ENCODE data around the gene VPS33A.

Gene VPS33A

DNA sequence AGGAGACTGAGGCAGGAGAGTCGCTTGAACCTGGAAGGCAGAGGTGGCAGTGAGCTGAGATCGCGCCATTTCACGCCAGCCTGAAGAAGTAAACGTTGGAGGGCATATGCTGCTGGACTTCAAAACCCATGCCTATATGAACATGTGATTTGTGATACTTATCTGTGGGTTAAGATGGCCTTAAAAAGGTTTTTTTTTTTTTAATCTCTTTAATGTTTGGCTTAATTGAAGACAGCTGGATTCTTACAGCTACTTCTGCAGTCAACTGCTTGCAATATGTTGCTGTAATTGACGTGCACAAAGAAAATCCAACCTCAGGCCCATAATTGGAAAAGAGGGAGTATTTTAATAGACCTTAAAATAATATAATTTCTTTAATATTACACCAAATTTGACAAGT lies 64.3 kb downstream of the VPS33A start:
- H3K36me3 Mint-ChIP-seq = no peaks in the 10 kb centered on the region
- no peak overlapping the region for H3K27ac Mint-ChIP-seq
- H3K27me3 Mint-ChIP-seq = peaks cover 8% of the 10 kb centered on the region
- peaks cover 8% of the 10 kb centered on the region for H3K4me1 Mint-ChIP-seq
- H3K9me3 Mint-ChIP-seq = no peaks in the 10 kb centered on the region
- H3K4me3 Mint-ChIP-seq = no peak overlapping the region

DNA sequence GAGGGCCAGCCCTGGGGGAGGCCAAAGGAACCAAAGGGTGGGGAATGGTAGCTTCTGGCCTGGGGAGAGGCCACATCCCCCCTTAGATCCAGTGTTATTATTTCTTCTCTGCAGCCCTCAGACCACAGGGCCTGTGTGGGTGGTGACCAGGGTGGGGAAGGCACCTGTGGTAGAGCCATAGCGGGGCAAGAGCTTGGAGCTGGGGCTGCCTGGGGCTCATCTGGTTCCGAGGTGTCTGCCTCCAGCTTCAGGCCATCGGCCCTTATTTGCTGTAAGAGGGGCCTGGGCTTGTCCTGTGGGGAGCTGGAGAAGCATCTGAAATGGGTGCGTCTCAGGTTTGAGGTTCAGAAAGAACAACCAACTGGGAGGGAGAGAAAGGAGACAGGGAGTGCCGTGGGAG lies 64.9 kb downstream of the VPS33A start:
- H3K4me1 Mint-ChIP-seq = peaks cover 8% of the 10 kb centered on the region
- no peaks in the 10 kb centered on the region for H3K36me3 Mint-ChIP-seq
- no peak overlapping the region for H3K27ac Mint-ChIP-seq
- peaks cover 8% of the 10 kb centered on the region for H3K27me3 Mint-ChIP-seq
- H3K9me3 Mint-ChIP-seq = no peaks in the 10 kb centered on the region
- H3K4me3 Mint-ChIP-seq = no peak overlapping the region

DNA sequence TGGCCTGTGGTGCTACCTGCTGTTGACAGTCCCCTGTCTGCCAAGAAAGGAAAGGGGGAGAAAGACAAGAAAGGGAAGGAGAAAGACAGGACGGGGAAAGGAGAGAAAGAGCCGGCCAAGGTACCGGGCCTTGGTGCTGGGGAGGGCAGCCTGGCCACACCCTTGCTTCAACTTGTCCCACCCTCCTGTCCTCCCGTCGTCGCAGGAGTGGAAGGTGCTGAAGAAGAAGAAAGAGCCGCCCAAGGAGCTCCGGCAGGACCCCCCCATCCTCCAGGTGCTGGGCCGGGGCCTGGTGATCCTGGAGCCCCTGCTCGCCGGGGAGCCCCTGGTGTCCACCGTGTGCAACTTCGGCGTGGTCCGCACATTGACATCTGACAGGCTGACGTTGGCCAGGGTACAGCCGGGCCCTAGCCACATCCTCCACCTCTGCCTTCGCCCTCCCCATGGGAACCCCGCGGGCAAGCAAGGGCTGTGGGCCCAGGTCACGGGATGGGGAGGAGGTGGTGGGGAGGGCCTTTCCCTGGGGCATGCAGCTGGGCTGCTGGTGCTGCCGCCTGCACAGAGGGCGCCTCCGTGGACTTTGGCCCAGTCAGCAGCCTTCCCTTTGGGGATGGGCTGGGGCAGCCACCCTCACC lies 65.6 kb downstream of the VPS33A start:
- Mint-ChIP-seq H3K27ac (no peak overlapping the region), H3K4me1 (peaks cover 8% of the 10 kb centered on the region), H3K9me3 (no peaks in the 10 kb centered on the region), H3K27me3 (peaks cover 8% of the 10 kb centered on the region), H3K4me3 (no peak overlapping the region), H3K36me3 (no peaks in the 10 kb centered on the region)

DNA sequence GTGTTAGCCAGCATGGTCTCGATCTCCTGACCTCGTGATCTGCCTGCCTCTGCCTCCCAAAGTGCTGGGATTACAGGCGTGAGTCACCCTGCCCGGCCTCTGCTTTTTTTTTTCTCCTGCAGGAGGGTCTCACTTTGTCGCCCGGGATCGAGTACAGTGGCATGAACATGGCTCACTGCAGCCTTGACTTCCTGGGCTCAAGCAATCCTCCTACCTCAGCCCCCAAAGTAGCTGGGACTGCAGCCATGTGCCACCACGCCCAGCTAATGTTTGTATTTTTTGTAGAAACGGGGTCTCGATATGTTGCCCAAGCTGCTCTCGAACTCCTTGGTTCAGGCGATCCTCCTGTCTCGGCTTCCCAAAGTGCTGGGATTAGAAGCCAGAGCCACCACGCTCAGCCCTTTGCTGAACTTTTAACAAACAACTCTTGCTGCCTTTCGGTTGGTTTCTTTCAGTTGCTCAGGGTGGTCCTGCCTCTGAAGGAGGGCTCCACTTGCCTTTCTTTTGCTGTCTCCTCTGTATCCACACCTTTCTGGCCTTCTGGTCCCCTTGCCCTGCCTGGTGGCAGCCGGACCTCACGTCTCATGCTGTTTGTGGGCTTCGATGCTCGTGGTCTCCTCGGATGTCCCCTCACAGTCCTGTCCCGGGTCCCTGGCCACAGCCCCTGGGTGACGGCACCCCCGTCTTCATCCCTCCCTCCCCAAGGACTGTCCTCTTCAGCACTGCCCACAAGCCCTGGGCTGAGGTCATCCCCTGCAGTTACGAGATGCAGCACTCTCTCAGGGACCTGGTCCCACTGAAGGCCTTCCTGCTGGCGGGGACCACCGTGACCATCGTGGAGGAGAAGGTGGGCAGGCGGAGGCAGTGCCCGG lies 66.6 kb downstream of the VPS33A start:
- H3K36me3 Mint-ChIP-seq = peaks cover 1% of the 10 kb centered on the region
- H3K4me3 Mint-ChIP-seq = no peak overlapping the region
- peak overlapping the region; percentile 72 for H3K27ac Mint-ChIP-seq
- no peaks in the 10 kb centered on the region for H3K9me3 Mint-ChIP-seq
- peaks cover 3% of the 10 kb centered on the region for H3K4me1 Mint-ChIP-seq
- H3K27me3 Mint-ChIP-seq = peaks cover 6% of the 10 kb centered on the region

DNA sequence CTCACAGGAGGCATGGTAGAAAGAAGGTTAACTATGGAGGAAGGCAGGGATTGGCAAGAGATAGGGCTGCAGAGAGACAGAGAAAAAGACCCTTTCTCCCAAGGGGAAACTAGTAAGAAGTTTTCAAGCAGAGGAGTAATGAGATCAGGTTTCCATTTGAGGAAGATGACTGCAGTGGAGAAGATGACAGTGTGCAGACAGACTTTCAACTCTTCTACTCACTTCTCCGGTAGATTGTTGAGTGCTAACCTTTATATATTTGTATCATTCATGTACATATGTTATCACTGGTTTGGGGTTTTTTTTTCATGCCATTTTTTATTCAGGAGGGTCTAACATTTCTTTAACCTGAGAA lies 68.7 kb downstream of the VPS33A start:
- Mint-ChIP-seq H3K27me3 (peaks cover 6% of the 10 kb centered on the region), H3K9me3 (no peaks in the 10 kb centered on the region), H3K4me3 (no peak overlapping the region), H3K4me1 (no peaks in the 10 kb centered on the region), H3K27ac (no peak overlapping the region), H3K36me3 (peaks cover 1% of the 10 kb centered on the region)

DNA sequence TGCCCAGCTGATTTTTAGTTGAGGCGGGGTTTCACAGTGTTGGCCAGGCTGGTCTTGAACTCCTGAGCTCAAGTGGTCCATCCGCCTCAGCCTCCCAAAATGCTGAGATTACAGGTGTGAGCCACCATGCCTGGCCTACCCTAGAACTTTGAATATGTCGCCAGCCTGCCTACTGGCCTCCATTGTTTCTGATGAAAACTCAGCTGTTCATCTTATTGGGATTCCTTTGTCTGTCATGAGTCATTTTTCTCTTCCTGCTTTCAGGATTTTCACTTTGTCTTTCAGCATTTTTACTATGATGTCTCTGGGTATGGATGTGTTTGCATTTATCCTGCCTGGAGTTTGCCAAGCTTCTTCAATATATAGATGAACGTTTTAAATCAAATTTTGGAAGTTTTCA lies 70.9 kb downstream of the VPS33A start:
- Mint-ChIP-seq H3K27ac (no peak overlapping the region), H3K27me3 (peaks cover 6% of the 10 kb centered on the region), H3K4me3 (no peak overlapping the region), H3K4me1 (peaks cover 3% of the 10 kb centered on the region), H3K9me3 (no peaks in the 10 kb centered on the region), H3K36me3 (peaks cover 1% of the 10 kb centered on the region)

DNA sequence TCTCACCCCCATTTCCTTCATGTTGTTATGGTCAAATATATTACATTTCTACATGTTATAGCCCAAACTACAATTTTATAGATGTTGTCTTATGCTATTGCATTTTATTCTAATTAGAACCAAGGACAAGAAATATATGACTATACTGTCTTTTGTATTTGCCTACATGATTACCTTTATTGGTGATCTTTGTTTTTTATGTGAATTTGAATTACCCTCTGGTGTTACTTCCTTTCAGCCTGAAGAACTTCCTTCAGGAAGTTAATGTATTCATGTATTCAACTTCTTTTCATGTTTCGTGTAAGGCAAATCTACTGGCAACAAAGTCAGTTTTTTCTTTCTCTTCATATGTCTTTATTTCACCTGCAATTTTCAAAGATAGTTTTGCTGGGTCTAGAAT lies 71.5 kb downstream of the VPS33A start:
- Mint-ChIP-seq H3K36me3 (peaks cover 1% of the 10 kb centered on the region), H3K9me3 (no peaks in the 10 kb centered on the region), H3K4me1 (peaks cover 3% of the 10 kb centered on the region), H3K27ac (no peak overlapping the region), H3K4me3 (no peak overlapping the region), H3K27me3 (peaks cover 6% of the 10 kb centered on the region)

DNA sequence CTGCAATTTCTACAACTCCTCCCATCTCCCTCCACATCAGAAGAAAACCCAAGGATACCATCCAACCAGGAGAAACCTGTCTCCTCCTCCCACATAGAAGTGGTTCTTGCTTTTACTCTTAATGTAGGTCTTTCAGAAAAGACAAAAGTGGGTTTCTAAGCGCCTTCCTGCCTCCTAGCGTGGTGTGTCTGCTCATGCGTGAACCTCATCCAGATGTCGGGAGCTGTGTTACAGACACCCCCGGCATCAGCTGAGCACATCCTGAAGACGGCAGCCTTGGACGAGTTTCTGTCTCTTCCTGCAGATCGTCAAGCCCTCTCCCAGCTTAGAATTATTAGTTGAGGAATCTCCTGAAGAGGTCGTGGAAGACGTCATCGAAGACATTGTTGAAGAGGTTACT lies 73.9 kb downstream of the VPS33A start:
- peaks cover 1% of the 10 kb centered on the region for H3K36me3 Mint-ChIP-seq
- H3K9me3 Mint-ChIP-seq = no peaks in the 10 kb centered on the region
- H3K27me3 Mint-ChIP-seq = peaks cover 1% of the 10 kb centered on the region
- no peak overlapping the region for H3K27ac Mint-ChIP-seq
- H3K4me3 Mint-ChIP-seq = no peak overlapping the region
- peaks cover 3% of the 10 kb centered on the region for H3K4me1 Mint-ChIP-seq

DNA sequence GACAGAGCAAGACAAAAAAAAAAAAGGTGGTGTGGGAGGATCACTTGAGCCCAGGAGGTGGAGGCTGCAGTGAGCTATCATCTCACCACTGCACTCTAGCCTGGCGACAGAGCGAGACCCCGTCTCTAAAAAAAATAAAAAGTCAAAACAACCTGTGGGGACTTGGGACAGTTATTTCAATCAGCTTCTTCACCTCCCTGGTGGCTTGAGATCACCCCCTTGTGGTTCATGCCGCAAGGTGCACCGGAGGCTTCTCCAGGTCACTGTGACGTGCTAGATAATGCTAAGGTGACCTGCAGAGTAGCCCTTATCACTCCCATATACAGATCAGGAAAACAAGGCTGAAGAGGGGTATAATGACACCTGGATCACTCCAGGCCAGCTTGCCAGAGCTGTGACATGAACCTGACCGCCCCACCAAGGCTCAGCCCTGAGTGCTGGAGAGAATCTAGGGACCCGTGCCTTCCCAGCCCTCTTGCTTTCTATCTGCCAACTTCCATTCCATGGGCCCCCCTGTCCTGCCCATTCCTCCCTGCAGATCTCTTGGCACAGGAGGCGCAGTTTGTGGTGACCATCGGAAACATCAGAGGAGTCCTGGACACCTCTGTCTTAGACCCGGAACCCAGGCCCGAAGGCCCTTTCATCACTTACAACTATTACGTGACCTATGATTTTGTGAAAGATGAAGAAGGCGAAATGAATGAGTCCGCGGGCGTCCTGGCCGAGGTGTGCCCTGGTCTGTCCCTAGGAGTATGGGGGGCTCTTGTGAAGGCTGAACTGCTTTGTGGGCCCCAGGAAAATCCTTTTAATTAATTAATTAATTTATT lies 75.2 kb downstream of the VPS33A start:
- H3K4me3 Mint-ChIP-seq = no peak overlapping the region
- H3K9me3 Mint-ChIP-seq = no peaks in the 10 kb centered on the region
- peaks cover 1% of the 10 kb centered on the region for H3K36me3 Mint-ChIP-seq
- H3K4me1 Mint-ChIP-seq = peaks cover 3% of the 10 kb centered on the region
- H3K27ac Mint-ChIP-seq = no peak overlapping the region
- H3K27me3 Mint-ChIP-seq = no peaks in the 10 kb centered on the region

DNA sequence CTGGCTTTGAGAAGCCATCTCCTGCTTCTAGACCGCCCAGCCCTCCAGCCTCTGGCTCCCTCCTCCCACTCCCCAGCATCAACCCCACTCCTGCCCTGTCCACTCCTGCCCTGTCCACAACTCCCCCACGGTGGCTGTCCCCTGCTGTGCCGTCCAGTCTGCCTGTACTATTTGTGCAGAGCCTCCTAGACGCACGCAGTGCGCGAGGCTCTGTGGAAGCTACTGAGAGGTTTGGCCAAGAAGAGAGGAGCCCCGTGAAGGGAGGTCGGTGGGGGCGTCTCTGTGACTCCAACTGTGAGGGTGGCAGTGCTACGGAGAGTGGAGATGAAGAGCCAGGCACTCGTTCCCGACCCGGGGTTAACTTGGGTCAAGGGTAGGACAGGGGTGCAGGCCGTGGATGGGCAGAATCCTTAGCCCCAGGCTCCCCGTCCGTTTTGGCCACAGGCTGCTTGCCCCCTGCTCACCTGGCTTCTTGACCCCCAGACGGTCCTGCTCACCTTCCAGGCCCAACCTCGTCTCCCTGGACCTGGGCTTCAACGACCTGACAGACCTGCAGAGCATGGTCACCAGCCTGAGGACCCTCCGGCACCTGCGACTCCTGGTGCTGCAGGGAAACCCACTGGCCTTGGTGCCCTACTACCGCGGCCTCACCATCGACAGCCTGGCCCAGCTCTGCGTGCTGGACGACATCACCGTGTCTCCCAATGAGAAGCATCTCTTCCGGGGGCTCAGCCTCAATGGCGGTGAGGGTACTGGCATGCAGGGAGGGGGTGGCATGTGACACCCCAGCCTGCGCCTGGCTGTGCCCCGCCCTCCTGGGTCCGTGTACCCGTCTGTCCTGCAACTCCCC lies 76.4 kb downstream of the VPS33A start:
- Mint-ChIP-seq H3K27ac (no peak overlapping the region), H3K27me3 (no peaks in the 10 kb centered on the region), H3K4me3 (no peak overlapping the region), H3K4me1 (peaks cover 3% of the 10 kb centered on the region), H3K9me3 (no peaks in the 10 kb centered on the region), H3K36me3 (no peaks in the 10 kb centered on the region)

DNA sequence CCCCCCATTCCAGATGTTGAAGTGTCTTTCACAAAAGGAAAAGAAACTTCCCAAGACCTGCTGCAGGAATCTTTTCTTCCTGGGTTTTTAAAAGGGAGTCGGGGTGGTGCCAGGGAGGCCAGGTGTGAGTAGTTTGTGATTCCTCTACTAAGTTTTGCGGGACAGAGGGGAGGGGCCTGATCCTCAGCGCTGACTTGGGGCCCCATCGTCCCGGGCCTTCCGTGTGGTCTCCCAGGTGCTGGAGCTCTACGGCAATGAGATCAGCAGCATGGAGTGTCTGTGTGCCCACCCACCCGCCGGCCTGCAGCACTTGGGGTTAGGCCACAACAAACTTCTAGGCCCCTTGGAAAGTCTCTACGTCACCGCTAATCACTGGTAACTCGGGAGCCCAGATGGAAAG lies 78.8 kb downstream of the VPS33A start:
- H3K27me3 Mint-ChIP-seq = no peaks in the 10 kb centered on the region
- H3K27ac Mint-ChIP-seq = no peak overlapping the region
- no peaks in the 10 kb centered on the region for H3K9me3 Mint-ChIP-seq
- H3K36me3 Mint-ChIP-seq = no peaks in the 10 kb centered on the region
- H3K4me1 Mint-ChIP-seq = peaks cover 10% of the 10 kb centered on the region
- no peak overlapping the region for H3K4me3 Mint-ChIP-seq

DNA sequence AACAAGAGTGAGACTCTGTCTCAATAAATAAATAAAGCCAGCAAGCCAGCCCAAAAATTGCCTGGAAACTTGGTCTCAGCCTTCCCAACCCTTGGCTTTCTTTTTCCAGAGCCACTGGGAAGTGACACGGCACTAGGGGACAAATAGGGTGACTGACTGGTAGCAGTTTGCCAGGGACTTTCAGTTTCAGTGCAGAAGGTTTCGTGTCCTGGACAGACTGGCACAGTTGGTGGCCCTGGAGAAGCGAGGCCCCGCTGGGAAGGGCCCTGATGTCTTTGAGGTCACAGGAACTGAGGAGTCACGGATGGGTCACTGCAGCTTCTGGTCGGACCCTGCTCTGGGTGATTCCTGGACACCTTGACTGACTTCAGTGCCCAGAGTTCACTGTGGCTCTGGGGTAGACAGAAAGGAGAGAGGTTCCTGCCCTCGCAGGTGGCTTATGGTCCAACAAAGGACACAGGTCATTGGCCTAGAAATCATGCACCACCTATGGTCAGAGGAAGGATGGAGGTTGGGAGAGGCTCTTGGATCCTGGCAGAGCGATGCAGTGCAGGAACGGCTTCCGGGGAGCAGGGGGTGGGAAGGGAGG lies 80.7 kb downstream of the VPS33A start:
- no peaks in the 10 kb centered on the region for H3K27me3 Mint-ChIP-seq
- no peaks in the 10 kb centered on the region for H3K36me3 Mint-ChIP-seq
- H3K9me3 Mint-ChIP-seq = no peaks in the 10 kb centered on the region

DNA sequence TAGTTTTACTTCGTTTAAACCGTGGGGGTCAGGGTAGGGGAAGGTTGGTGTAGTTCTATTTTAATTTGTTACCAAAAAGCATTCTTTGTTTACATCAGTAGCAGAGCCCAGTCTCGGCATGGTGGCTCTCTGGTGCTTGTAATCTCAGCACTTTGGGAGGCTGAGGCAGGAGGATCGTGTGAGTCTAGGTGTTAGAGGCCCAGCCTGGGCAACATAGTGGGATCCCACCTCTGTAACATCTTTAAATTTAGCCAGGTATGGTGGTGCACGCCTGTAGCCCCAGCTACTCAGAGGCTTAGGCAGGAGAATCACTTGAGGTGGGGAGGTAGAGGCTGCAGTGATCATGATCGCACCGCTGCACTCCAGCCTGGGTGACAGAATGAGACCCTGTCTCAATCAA lies 81.2 kb downstream of the VPS33A start:
- Mint-ChIP-seq H3K4me1 (peaks cover 7% of the 10 kb centered on the region), H3K27me3 (no peaks in the 10 kb centered on the region), H3K4me3 (no peak overlapping the region), H3K9me3 (no peaks in the 10 kb centered on the region), H3K27ac (no peak overlapping the region), H3K36me3 (no peaks in the 10 kb centered on the region)

More for the DNA sequence above, 80.7 kb downstream of the VPS33A start:
- Mint-ChIP-seq H3K27ac (no peak overlapping the region), H3K4me3 (no peak overlapping the region), H3K4me1 (peaks cover 7% of the 10 kb centered on the region)

DNA sequence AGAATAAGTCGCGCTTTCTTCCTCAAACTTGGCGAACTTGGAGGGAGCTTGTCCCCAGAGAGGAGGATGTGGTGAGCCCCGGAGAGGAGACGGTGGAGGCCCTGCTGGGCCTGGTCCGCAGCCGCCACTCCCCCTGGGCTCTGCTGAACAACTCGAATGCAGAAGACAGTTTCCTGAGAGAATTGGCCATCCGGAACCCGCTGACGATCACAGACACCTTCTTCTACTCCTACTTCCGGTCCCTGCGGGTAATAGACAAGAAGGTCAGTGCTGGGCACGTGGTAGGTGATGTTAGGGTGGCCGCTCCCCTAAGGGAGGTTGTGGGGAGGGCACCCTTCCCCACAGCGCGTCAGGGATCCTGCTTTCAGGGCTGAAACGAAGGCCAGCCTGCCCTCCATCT lies 81.8 kb downstream of the VPS33A start:
- Mint-ChIP-seq H3K27me3 (no peaks in the 10 kb centered on the region), H3K36me3 (no peaks in the 10 kb centered on the region), H3K4me1 (peaks cover 7% of the 10 kb centered on the region), H3K4me3 (peak overlapping the region; percentile 60), H3K9me3 (no peaks in the 10 kb centered on the region), H3K27ac (no peak overlapping the region)

DNA sequence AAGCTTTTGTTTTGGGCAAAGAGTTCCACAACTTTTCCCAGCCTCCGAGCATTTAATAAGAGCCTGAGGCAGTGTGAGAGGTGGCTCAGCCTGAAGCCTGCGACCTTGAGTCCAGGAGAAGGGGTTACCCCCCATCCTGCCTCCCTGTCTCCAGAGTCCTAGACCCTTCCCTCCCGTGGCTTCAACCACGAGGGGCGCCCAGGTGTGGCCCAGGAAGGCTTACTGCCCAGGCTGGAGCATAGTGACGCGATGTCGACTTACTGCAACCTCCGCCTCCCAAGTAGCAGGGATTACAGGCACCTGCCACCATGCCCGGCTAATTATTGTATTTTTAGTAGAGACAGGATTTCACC lies 82.7 kb downstream of the VPS33A start:
- Mint-ChIP-seq H3K27ac (no peak overlapping the region), H3K9me3 (no peaks in the 10 kb centered on the region), H3K36me3 (no peaks in the 10 kb centered on the region), H3K27me3 (no peaks in the 10 kb centered on the region), H3K4me3 (peak overlapping the region; percentile 60), H3K4me1 (peaks cover 7% of the 10 kb centered on the region)
